Stimulated activated CD8-positive, alpha-beta memory T cell treated with anti-CD3 and anti-CD28 coated beads, Interleukin-15, amount 100 ng/mL, for 24 hours (primary cell): ENCODE results near the gene NPNT.

ENCODE experiments used
- DNase-seq: peaks from one replicate; pipeline ENCODE4 v3.0.0-alpha.2; 2020; ENCODE audit warnings: low read depth

Gene NPNT

DNA sequence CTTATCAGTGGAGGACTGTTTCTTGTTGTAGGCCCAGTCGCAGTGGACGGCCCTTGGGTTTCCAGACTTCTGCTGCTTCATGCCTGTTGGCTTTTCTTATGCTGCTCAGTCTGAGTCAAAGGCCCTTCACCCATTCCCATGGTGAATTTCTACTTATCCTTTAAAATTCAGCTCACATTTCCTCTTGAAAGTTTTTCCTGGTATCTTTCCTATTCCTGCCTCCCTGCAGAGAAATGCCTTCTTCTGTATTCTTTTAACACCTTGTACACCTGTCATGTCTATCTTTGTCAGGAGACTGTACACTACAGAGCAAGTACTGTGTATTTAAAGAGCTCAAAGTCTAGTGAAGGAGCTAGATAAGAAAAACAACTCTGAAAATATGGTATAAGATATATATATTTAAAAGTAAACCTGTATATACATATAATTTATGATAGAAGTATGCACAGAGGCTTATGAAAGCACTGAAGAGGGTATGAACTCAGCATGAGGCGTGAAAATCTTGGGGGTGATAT is 22.0 kb downstream of the NPNT start:
- no peak for DNase-seq

DNA sequence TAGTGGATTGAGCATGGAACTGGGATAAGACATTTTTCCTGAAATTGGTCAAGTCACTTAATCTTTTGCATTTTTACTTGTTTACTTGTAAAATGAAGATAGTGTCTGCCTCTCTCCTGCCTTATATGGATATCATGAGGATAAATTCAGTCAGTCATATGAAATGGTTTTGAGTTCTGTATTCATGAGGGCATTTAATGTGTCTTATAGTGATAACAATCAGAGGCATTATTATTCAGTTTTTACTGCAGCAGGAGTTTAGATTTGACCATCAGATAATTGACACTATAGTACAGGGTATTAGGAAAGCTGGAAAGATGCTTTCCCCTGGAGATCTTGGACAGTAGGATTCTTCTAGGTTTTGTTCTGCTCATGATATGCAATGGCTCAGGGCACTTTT is 26.0 kb downstream of the NPNT start:
- no peak for DNase-seq

DNA sequence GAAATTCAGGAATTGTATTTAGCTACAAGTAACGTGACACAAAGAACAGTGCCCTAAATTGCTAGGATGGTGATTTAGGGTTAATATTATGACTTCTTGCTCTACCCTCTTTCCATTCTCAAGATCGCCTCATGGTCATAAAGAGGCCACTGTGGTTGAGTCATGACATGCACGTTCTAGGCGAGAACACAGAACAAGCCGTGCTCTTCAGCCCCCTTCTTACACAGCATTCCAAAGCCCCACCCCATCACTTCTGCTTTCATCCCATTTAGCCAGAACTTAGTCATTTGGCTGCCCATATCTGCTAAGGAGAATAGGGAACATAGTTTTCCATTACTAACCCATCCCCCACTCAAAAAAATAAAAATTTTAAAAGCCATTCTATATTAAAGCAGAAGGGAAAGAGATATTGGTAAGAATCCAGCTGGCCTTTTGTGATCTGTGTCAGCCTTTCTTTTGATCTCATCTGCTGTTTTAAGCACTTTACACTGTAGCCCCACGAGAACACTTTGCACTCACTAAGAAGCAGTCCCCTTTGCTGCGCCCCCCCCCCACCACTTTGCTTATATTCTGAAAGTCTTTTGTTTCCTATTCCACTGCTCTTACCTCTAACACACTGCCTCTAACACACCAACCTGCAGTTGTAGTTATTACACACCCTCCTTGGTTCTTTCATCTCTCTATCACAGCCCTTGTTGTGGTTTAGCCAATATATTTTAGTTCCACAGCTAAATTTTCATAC is 28.4 kb downstream of the NPNT start:
- no peak for DNase-seq

DNA sequence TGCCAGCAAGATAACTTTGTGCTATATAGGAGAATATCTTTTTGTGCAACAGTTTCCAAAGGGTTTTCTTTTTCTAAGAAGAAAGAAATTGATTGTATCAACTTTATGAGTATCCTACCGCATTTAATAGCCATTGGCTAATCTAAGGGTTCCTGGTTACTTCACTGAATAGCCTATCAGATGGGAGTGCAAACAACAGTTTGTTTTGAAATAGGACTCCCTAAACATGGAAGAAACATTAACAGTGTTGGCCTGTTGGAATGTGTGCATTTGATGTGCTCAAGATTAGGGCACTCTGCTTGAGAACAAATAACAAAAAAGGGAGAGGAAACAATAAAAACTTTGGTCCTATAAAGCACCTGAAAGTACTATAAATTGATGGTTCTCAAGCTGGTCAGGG is 29.1 kb downstream of the NPNT start:
- DNase-seq: no peak

DNA sequence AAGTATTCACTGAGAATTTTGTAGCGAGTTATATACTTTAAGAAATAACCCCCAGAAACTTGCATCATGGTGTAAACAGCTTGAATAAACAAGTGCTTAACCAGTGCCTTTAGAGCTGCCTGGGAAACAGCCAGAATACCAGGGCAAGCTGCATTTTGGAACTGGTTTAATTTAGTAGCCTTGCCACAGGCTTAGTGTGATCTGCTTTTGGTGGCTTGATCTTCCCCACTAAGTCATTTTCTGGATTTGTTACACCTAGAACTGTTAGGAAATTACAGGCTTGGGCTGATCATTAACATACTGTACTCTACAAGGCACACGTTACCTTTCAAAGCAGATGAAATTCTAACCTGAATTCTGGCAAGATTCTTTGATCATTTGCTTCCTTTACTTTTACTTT is 35.4 kb downstream of the NPNT start:
- no peak for DNase-seq

DNA sequence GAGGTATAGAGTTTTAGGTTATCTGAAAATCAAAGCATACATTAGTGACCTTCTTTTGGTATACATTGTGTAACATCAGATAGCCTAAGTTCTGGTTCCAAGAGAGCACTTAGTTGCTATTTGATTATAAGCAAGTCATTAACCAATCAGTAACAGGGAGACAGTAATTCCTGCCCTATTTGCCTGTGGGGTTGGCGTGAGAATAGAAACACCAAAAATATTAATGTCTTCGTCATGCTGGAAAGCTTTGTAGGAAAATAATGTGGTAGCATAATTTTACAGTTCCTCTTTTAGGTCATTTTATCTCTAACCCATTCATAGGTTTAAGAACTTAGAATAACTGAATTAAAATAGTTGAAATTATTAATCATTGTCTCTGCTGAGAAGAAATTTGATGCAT is 37.8 kb downstream of the NPNT start:
- DNase-seq: no peak

DNA sequence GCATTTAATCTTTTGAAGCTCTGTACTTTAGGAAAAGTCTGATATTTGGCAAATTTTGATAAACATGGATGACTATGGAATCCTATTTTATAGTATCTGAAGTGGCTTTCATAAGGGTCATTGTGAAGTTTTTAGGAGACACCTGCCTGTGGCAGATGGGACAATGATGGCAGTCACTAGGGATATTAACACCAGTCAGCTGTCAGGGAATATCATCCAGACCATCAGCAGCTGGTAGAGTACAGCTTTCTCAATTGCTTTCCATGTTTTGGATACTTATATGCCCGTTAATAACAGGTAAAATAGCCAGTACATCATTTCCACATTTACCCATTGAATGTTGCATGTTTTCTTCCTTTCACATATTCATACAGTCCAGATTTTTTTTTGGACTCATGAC is 39.1 kb downstream of the NPNT start:
- DNase-seq: no peak

DNA sequence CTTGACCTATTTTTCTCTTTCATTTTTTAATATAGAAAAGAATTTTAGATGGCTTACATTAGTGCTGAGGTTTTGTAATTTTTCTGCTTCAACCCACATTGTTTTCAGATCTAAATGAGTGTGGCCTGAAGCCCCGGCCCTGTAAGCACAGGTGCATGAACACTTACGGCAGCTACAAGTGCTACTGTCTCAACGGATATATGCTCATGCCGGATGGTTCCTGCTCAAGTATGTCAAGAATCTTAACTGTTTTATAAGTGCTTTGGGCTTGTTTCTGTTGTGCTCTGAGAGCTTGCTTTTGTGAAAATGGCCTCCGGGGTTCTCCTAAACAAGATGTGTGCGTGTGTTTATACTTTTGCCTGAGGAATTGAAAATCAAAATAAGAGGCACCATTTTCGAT is 41.6 kb downstream of the NPNT start:
- DNase-seq: no peak

DNA sequence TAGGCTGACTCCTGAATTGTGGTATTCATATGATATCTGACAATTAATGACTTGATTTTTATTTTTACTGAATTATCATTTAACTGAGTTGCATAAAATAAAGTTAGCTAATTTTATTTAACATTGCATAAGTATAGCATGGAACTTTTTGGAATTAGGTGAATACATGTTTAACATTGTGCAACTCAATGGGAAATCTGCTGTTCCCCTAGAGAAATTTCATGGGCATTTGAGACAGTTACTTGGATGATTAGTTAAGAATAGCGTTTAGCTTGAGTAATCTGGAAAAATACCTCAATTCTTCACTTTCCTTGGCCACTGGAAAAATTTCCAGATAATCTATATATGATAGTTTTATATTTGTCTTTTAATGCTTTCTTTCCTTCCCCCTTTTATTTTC is 42.5 kb downstream of the NPNT start:
- DNase-seq: no peak

DNA sequence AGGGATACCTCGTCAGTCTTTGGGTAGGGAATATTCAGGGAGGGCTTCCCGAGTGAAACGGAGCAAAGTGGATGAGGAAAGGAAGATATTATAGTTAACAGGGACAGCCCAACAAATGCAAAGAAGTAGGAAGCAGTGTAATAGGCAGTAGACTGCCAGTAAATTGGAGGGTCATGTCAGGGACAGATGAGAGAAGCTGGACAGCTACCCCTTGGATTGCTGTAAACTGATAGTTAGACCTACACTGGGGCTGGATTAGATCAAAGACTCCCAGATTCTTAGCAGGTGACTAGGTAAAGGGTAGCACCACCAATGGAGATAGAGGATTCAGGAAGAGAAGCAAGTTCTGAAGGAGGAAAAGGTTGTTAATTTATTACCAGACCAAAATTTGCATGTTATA is 48.0 kb downstream of the NPNT start:
- no peak for DNase-seq

DNA sequence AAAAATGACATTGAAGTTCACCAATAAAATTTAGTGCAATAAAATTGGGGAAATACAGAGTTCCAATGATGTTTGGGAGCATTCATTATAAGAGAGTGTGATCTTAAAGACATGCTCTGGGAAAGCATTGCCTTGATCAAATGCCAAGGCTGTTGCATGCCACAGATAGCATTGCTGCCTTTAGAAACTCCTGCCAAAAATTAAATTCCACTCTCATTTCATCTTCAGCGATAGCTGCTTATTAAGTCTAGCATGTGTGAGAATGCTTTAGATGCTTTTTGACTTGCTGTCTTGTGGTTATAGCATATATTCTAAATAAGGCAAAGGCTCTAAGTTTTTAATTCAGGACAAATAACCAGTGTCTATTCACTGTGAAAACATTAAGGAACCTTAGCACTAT is 49.3 kb downstream of the NPNT start:
- no peak for DNase-seq

DNA sequence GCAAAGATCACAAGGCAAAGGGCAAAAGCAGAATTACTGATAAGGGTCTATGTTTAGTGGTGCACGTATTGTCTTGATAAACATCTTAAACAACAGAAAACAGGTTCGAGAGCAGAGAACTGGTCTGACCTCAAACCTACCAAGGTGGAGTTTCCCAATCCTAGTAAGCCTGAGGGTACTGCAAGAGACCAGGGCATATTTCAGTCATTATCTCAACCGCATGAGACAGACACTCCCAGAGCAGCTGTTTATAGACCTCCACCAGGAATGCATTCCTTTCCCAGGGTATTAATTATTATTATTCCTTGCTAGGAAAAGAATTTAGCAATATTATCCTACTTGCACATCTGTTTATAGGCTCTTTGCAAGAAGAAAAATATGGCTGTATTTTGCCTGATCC is 51.5 kb downstream of the NPNT start:
- no peak for DNase-seq

DNA sequence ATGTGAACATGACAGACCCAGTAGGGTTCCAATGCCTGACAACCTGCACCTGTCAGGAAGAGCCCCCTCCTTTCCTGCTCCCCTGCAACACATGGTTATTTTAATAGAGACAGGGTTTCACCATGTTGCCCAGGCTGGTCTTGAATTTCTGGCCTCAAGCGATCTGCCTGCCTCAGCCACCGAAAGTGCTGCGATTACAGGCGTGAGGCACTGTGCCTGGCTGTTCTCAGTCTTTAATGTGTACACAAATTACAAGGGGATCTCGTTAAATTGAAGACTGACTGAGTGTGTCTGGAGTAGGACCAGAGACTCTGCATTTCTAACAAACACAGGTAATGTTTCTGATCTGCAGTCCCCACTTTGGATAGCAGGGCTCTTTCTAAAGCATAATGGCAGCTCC is 55.4 kb downstream of the NPNT start:
- DNase-seq: no peak

DNA sequence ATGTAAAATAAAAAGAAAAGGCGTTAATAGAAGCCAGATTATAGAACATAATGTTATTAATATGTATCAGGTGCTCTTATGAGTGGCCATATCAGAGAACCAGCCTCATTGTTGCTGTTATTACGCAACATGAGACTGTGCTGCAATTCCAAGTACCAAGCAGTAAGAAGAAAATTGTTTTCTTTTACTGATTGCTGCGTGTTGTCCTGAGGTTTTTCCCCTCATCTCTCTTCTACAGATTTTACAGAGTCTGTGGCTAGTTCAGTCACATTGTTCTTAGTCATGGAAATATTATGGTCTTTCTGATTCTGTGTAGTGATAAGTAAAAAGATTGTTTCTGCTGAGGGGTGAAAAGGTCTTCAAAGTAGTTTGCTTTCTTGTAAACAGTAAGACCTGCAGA is 55.9 kb downstream of the NPNT start:
- DNase-seq: no peak

DNA sequence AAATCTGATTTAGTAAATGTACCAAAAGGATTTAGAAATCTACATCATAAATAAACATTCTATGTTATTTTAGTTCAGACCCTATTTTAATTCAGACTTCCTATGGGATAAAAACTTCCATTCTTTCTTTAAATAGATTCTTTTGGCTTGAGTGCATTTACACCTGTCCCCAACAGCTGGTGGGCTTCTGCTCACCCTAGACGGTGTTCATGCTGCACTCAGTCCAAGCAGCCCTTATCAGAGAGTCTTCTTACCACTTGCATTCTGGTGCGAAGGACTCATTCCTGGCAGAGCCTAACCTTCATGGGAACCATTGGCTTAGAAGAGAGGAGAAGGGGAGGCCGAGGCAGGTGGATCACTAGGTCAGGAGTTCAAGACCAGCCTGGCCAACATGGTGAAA is 57.3 kb downstream of the NPNT start:
- no peak for DNase-seq

DNA sequence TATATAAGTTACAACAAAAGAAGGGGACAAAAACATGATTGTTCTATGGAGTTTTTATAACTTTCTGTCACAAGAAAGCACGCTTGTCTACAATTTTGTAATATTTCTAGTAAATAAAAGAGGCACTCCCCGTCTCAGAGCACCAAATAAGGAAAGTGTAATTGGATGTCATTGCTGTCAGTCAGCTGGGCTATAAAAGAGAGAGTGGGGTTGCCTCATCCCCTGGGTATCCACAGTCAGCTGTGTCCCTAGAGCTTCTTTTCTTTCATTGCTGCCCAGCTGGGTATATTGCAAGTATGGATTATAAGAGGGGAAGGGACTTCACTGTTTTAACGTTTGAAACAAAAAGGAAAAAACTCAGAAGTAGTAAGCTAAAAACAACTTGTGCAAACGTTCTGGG is 61.3 kb downstream of the NPNT start:
- no peak for DNase-seq

DNA sequence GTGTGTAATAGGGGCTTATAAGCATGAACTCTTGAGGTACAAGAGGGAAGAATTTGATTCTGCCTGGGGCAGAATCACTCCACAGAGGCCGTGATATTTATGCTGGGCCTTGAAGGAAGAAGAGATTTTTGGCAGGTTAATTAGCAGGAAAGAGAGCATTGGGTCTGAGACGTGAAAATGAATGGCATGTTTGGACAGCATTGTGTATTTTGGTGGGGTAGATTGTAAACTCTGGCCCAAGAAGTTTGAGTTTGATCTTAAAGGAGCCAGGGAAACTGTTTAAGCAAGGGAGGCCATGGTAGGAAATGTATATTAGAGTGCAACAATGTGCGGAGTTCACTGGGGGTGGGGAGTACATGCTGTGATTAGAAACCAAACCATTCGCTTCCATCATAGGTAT is 62.4 kb downstream of the NPNT start:
- DNase-seq: no peak

DNA sequence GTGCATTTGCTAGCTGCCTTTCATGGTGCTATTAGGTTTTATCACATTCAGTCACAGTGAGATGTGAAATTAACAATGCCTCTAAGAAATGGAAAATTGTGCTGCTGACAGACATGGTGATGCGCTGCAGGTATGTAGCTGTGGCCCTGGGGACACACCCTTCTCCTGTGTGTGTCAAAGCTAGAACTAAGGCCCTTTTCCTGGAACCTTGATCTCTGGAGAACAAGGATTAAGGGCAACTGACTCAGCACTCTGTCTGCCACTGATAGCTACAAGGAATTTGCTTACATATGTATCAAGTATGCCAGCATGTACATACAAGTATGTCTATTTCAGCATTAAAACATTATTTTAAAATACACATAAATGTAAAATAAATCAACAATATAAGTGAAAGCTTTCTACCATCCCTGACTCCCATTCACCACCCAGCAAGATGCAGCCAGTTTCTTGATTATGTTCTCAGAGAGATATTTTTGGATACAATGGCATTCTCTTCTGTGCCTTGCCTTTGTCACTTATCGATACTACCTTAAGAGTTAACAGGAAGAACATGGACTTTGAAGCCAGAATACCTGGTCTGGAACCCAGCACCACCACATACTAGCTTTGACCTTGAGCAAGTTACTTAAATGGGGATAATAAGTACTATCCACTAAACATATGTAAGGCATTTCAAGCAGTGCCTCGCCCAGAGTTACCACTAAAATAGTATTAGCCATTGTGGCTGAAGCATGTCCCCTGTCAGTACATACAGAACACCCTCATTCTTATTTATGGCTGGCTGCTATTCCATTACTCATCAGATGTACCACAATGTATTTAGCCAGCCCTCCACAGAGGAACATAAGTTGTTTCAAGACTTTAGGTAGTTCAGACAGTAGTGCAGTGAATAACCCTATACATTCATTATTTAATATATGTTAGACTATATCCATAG is 68.5 kb downstream of the NPNT start:
- DNase-seq: no peak

DNA sequence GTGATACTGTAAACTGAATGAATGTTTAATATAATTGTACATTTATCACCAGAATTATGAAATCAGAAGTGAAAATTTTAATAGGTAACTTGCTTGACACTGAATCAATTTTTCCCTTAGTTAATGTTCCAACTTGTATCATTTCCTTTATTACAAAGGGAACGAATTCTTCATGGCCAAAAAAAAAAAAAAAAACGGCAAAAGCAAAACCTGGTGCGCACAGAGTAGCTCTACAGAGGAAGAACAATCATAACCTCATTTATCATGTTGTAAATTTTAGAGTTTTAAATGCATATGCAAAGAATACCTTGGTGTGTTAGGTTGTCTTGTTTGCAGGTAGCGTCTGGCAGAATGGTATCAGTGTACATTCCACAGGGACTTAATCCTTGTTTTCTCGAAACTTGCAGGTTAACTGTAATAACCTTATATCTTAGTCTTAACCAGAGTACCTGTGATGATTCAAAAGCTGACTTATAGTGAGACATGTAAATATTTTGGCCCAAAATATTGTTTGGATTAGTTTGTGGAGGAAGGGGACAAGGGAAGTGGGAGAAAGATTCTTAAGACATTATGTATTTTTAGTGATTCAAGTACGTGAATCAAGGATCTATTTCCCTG is 70.0 kb downstream of the NPNT start:
- DNase-seq: no peak

DNA sequence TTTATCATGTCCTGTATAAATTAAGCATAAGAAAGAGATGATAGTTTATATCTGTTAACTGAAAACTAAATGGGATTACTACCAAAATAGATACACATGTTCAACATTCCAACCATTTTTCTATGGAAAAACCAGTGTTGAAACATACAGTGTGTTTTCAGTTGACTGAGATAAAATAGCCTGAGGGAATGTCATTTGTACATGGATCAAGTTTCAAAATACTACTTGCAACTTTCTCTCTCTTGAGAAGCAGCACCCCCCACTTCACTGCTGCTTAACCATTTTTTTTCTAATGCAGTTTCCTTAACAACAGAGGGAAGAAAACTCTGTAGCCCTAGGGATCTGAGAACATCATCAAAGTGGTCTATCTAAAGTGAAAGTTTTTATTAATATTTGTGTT is 70.8 kb downstream of the NPNT start:
- no peak for DNase-seq

DNA sequence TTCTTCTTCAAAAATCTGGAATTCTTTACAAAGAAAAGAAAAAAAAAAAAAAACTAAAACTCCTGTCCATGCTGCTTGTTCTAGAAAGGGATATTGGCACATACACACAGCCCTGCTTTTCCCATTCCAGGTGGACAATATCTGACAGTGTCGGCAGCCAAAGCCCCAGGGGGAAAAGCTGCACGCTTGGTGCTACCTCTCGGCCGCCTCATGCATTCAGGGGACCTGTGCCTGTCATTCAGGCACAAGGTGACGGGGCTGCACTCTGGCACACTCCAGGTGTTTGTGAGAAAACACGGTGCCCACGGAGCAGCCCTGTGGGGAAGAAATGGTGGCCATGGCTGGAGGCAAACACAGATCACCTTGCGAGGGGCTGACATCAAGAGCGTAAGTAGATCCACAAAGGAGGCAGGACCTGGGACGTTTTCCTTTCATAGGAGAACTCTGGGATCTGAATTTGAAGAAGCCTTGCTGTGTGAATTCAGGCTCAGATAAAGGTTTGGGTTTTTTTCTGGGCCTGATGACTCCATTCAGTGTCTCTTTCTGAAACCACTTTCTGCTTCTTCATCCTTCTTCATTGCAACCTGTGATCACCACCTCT is 71.9 kb downstream of the NPNT start:
- DNase-seq: no peak

DNA sequence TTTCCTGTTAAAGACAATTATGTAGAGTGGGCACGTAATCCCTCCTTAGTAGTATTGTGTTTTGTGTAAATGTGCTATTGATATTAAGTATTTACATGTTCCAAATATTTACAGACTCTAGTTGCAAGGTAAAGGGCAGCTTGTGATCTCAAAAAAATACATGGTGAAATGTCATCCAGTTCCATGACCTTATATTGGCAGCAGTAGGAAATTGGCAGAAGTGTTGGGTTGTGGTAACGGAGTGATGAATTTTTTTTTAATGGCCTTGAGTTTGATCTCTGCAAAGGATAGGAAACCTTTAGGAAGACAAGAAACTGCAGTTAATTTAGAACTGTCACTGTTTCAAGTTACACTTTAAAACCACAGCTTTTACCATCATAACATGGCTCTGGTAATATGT is 74.3 kb downstream of the NPNT start:
- DNase-seq: no peak

DNA sequence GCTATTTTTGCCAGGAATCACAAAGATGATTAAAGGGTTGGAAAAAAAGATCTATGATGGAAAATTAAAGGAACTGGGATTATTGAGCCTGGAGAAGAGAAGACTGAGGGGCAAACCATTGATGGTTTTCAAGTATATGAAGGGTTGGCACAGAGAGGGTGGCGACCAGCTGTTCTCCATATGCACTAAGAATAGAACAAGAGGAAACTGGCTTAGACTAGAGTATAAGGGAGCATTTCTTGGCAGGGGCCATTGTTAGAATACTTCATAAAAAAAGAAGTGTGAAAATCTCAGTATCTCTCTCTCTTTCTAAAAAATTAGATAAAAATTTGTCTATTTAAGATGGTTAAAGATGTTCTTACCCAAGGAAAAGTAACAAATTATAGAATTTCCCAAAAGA is 75.1 kb downstream of the NPNT start:
- no peak for DNase-seq
